ENCODE measurements around the gene APOBEC3H. TPM values are rescaled to one million over a fixed set of nuclear protein-coding genes. Genes with fewer than 3 reads are reported as not detected.

APOBEC3H gene
- total RNA-seq, 1 experiment from 2014 or later = 1.8 TPM

DNA sequence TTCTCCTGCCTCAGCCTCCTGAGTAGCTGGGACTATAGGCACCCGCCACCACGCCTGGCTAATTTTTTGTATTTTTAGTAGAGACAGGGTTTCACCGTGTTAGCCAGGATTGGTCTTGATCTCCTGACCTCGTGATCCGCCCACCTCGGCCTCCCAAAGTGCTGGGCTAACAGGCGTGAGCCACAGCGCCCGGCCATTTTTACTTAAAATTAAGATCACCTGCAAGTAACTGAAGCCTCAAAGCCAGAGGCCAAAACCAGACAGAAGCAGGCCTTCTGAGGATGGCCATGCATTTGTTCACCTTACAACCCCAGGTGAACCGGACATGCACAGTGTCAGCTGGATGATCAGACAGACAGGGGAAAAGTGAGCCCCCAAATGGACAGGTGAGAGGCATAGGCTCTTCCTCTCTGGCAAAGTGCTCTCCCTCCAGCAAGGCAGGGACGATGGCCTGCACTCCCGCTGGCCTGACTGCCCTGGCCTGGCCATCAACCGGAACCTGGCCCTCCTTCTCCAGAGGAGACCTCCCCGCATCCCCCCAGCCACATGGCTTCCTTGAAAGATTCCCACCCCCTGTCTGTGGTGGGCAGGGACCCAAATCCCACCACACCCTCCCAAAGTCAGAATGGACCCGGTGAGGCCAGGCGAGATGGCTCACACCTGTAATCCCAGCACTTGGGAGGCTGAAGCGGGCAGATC lies 25.9 kb downstream of the APOBEC3H start:
- TF ChIP-seq POLR2A (IDR thresholded peaks at IDR 0.05; ENCODE audit: borderline replicate concordance, extremely low read depth, insufficient read depth, insufficient read length) = no peak
- TF ChIP-seq, protein P1, sequence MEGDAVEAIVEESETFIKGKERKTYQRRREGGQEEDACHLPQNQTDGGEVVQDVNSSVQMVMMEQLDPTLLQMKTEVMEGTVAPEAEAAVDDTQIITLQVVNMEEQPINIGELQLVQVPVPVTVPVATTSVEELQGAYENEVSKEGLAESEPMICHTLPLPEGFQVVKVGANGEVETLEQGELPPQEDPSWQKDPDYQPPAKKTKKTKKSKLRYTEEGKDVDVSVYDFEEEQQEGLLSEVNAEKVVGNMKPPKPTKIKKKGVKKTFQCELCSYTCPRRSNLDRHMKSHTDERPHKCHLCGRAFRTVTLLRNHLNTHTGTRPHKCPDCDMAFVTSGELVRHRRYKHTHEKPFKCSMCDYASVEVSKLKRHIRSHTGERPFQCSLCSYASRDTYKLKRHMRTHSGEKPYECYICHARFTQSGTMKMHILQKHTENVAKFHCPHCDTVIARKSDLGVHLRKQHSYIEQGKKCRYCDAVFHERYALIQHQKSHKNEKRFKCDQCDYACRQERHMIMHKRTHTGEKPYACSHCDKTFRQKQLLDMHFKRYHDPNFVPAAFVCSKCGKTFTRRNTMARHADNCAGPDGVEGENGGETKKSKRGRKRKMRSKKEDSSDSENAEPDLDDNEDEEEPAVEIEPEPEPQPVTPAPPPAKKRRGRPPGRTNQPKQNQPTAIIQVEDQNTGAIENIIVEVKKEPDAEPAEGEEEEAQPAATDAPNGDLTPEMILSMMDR (IDR thresholded peaks at IDR 0.05 in 2 of 3, conservative IDR thresholded peaks at IDR 0.05 in 1 of 3; ENCODE audit: borderline replicate concordance in 1 of 3, insufficient read depth in 1 of 3, low read depth in 2 of 3, low read length in 2 of 3) = no peak
- TF ChIP-seq, protein P2, sequence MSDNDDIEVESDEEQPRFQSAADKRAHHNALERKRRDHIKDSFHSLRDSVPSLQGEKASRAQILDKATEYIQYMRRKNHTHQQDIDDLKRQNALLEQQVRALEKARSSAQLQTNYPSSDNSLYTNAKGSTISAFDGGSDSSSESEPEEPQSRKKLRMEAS (IDR thresholded peaks at IDR 0.05) = no peak
- TF ChIP-seq, protein P3, sequence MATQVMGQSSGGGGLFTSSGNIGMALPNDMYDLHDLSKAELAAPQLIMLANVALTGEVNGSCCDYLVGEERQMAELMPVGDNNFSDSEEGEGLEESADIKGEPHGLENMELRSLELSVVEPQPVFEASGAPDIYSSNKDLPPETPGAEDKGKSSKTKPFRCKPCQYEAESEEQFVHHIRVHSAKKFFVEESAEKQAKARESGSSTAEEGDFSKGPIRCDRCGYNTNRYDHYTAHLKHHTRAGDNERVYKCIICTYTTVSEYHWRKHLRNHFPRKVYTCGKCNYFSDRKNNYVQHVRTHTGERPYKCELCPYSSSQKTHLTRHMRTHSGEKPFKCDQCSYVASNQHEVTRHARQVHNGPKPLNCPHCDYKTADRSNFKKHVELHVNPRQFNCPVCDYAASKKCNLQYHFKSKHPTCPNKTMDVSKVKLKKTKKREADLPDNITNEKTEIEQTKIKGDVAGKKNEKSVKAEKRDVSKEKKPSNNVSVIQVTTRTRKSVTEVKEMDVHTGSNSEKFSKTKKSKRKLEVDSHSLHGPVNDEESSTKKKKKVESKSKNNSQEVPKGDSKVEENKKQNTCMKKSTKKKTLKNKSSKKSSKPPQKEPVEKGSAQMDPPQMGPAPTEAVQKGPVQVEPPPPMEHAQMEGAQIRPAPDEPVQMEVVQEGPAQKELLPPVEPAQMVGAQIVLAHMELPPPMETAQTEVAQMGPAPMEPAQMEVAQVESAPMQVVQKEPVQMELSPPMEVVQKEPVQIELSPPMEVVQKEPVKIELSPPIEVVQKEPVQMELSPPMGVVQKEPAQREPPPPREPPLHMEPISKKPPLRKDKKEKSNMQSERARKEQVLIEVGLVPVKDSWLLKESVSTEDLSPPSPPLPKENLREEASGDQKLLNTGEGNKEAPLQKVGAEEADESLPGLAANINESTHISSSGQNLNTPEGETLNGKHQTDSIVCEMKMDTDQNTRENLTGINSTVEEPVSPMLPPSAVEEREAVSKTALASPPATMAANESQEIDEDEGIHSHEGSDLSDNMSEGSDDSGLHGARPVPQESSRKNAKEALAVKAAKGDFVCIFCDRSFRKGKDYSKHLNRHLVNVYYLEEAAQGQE (IDR thresholded peaks at IDR 0.05; ENCODE audit: low read depth) = no peak
- no peak for TF ChIP-seq SRF (IDR thresholded peaks at IDR 0.05; ENCODE audit: low read depth)
- TF ChIP-seq FOSL1 (IDR thresholded peaks at IDR 0.05; ENCODE audit: low read depth) = no peak
- TF ChIP-seq TCF7L2 (IDR thresholded peaks at IDR 0.05; ENCODE audit: borderline replicate concordance, extremely low read depth, insufficient read depth, insufficient read length) = no peak
- Histone ChIP-seq H3K9me2 (ENCODE audit: insufficient read depth) (no peaks in the 10 kb centered on the region), H2AFZ (ENCODE audit: low read depth, low read length, poor library complexity, severe bottlenecking) (no peak overlapping the region), H3K79me2 (ENCODE audit: insufficient read depth, low read length) (no peaks in the 10 kb centered on the region), H3K4me3 (replicated peaks in 1 of 2; ENCODE audit: low read depth in 1 of 2, low read length in 2 of 2) (no peak overlapping the region), H3K27ac (ENCODE audit: low read depth, low read length) (no peak overlapping the region), H3K9ac (ENCODE audit: low read length) (no peak overlapping the region), H3K36me3 (ENCODE audit: control insufficient read depth in 1 of 2, insufficient read depth in 2 of 2, low read length in 2 of 2) (no peaks in the 10 kb centered on the region), H3K4me1 (ENCODE audit: control insufficient read depth in 1 of 2, insufficient read depth in 2 of 2, low read length in 2 of 2) (no peaks in the 10 kb centered on the region), H4K20me1 (ENCODE audit: insufficient read depth) (no peaks in the 10 kb centered on the region), H3K27me3 (ENCODE audit: insufficient read depth, low read length) (no peaks in the 10 kb centered on the region), H3K9me3 (ENCODE audit: control insufficient read depth in 1 of 2, insufficient read depth in 1 of 2, low read depth in 1 of 2, low read length in 2 of 2) (no peaks in the 10 kb centered on the region), H3K4me2 (ENCODE audit: low read length) (no peak overlapping the region)
- no peak for ATAC-seq
- ChIA-PET CTCF (interaction anchor here (1.5 kb wide), 1 partner anchor 253 kb away, joined by 9 read pairs; no protein-coding TSS in a partner anchor), RAD21 (ENCODE audit: low non-redundant PET in 1 of 2, low total read pairs in 2 of 2, uncharacterized antibody in 2 of 2, unreplicated experiment in 2 of 2) (no interaction called here), POLR2A (no interaction called here)
- no peak for DNase-seq (ENCODE audit: low read depth, low spot score)
- intact Hi-C loops (cut with micrococcal nuclease) = loop anchor here (1.0 kb wide), 1 partner anchor 253 kb away; no protein-coding TSS in a partner anchor
- no TSS peak for BruUV-seq (replicated peaks)

Data from HCT116 (cell line).